GM18511 (cell line): ENCODE measurements around the gene CHCHD4.

Experiments
- ATAC-seq: cut with Tn5 transposase; IDR thresholded peaks from one replicate; pipeline ENCODE4 v1.9.1; 2021; ENCODE audit warnings: mild to moderate bottlenecking, moderate library complexity; ENCODE audit not compliant: unreplicated experiment

The CHCHD4 gene

GRCh38 chr3:14137004-14137403 is 12.3 kb upstream of the CHCHD4 start:
- no peak for ATAC-seq

- ATAC-seq, result no peak
These were observed 10.9 kb upstream of the CHCHD4 start for GRCh38 chr3:14135581-14135980.

GRCh38 chr3:14134291-14134690 is 9.6 kb upstream of the CHCHD4 start:
- ATAC-seq, result no peak

- ATAC-seq, result no peak
These were observed 9.2 kb upstream of the CHCHD4 start for GRCh38 chr3:14133876-14134275.

GRCh38 chr3:14133188-14133800 is 8.6 kb upstream of the CHCHD4 start:
- no peak for ATAC-seq

DNA sequence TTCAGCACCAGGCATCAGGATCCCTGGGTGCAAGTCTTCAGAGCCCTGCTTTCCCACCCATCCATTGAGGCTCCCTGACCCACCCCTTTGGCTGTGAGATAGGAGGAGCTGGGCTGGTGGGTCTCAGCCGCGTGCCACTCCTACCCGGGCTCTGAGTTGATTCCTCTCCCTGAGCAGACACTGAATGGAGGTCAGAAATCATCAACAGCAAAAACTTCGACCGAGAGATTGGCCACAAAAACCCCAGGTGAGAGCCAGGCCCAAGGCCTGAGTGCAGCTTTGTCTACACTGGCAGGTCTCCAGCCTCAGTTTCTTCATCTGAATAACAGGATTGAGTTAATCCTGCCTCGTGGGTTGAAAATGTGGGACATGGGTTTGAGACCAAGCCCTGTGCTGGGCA is 8.0 kb upstream of the CHCHD4 start:
- ATAC-seq, result no peak

DNA sequence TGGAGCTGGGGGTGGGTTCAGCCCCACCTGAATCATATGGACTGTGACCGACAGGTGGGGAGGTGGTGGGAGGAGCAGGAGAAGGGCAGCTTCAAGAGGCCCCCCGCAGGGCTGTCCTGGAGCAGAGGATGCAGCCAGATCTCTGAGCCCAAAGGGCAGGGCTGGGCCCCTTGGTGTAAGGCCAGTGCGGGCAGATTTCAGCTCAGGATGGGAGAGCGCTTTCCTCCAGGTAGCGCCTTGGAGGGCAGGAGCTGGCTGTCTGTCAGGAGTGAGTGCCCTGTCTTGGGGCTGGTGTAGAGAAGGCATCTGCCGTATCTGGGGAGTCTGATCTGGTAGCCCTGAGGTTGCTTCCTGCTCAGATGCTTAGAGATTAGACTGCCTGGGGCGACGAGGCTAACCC is 7.5 kb upstream of the CHCHD4 start:
- no peak for ATAC-seq

DNA sequence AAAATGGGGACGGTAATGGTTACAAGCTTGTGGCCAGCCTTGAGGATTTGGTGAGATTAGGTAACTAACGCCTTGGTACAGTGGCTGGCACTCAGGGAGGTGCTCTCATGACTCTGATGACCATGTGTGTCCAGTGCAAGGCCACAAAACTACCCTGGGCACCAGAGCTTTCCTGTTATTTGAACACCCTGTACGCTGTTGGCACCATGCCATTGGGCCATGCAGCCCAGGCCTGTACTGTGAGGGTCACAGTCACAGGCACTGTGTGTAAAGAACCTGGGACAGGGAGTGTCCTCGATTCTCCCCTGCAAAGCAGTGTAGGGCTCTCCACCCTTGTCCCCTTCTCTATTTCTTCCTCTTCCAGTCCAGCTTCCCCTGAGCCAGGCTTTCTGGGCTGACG is 6.5 kb upstream of the CHCHD4 start:
- ATAC-seq, result no peak

DNA sequence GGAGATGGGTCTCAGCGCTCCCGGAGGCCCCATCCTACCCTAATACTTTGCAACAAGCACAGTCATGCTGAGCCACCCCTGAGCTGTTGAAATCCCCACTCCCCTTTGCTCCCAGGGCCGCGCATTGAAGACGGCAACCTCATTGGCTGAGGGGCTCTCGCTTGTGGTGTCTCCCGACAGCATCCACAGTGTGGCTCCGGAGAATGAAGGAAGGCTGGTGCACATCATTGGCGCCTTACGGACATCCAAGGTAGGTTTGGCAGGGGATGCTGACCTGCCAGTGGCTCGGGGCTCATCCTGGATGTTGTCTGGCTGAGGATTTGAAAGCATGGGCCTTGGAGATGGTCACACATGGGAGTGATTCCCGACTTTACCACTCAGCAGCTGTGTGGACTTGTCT is 6.0 kb upstream of the CHCHD4 start:
- no peak for ATAC-seq

GRCh38 chr3:14130230-14130629 is 5.6 kb upstream of the CHCHD4 start:
- no peak for ATAC-seq

DNA sequence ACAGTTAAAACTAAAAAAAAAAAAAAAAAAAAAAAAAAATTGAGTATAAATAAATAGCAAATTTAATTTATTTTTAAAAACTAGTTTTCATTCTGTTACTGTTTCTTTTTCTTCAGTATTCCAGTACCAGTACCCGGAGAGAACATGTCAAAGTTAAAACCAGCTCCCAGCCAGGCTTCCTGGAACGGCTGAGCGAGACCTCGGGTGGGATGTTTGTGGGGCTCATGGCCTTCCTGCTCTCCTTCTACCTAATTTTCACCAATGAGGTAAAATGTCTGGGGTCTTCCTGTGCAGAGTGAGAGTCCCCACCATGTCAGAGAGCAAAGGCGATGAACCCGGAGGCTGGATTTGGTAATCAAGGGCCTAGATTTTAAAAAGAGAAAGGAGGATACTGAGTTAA is 4.6 kb upstream of the CHCHD4 start:
- no peak for ATAC-seq

DNA sequence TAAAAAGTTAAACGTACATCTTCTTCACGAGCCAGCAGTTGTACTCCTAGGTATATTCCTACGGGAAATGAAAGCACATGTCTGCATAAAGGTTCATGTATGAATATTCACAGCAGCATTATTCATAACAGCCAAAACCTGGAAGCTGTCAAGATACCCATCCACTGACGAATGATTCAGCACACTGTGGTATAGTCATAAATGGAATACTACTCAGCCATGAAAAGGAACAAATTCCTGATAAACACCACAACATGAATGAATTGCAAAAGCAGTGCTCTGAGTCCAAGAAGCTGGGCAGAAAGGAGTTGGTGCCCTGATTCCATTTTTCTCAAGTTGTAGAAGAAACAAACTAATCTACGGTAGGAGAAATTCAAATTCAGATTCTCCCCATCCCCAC is 4.1 kb upstream of the CHCHD4 start:
- no peak for ATAC-seq

DNA sequence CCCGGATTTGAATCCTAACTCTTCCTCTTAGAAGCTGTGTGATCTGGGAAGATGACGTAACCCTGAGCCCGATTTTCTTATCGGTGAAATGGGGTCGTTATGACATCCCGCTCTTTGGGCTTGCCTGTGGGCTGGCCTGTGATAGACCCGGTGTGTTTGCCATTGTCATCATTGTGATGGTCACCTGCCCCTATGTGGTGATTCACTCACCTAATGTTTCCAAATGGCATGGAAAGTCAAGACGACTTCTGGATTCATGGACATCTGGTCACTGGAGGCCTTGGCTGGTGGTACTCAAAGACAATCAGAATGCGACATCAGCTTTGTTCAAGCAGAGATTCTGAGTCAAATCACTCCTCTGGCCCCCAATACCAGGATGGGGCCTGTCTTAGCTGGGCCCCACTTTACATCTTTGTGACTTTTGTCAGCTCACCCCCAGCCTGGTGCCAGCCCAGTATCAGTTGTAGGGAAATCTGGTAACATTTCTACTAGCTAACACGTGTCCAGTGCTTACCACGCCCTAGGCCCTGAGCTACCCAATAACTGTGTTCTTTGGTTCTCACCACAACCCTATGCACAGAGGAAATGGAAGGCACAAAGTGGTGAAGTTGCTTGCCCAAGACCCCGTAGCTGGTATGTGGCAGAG is 3.0 kb upstream of the CHCHD4 start:
- ATAC-seq, result no peak

DNA sequence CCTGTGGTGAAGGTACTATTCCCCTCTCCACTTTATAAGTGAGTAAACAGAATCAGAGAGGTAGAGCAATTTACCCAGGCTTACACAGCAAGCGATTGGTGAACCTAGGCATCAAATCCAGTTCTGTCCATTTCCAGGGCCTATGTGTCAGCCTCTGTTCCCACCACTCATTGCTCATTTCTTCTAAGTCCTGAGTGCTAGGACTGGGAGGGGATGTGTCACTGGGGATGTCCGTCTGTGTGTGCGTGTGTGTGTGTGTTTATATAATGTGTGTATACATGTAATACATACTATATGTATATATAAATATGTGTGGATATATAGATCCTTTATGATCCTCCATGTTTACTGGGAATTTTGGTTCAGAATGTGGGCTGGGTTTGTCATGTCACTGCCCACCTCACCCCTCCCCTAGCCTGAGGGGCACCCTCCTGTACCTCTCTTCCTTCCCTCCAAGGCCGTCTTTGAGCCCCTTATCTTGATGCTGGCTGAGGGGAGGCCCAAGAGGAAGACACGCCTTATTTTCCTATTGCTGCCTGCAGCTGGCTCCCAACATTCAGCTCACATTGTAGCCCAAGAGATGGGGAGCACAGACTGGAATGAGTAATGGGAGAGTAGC is 2.3 kb upstream of the CHCHD4 start:
- ATAC-seq, result no peak

- ATAC-seq, result no peak
These were observed 1.6 kb upstream of the CHCHD4 start for GRCh38 chr3:14126017-14126886.

DNA sequence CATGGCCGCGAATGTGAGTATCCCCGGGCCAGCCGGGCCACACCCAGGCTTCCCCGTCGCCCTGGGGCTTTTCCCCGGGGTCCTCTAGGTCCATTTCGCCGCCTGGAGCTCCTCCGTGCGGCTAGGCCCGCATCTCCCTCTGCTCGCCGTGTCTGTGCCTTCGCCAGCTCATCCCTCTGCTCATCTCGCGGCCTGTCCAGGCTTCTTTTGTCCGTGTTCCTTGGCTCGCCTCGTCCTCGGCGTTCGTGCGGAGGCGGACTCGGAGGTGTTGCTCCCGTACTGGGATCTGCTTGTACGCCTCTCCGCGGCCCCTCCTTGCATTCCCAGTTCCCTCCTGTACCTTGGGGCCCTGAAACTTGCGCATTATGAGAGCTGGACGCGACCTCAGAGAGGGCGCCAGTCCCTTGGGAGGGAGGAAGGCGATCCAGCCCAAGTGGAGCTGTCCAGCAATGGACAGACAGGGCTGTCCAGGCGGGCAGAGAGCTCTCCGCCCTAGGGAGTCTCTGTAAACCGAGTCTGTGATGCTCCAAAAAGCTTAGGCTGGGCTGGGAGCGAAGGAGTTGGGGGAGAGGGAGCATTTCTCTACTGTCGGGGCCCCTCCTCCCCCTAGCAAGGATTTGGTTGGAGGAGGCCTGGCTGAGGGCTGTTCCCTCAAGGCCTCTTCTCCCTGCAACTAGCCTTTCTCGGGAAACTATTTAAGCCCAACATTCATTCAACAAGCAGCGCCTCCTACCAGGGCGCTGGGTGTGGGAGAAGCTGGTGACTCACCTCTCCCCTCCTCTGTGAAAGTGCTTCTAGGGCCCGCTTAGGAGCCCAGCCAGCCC is 735 bp upstream of the CHCHD4 start:
- ATAC-seq, result peak; percentile 30

- ATAC-seq, result peak; percentile 64
These were observed 451 bp downstream of the CHCHD4 start for GRCh38 chr3:14124223-14124614.

DNA sequence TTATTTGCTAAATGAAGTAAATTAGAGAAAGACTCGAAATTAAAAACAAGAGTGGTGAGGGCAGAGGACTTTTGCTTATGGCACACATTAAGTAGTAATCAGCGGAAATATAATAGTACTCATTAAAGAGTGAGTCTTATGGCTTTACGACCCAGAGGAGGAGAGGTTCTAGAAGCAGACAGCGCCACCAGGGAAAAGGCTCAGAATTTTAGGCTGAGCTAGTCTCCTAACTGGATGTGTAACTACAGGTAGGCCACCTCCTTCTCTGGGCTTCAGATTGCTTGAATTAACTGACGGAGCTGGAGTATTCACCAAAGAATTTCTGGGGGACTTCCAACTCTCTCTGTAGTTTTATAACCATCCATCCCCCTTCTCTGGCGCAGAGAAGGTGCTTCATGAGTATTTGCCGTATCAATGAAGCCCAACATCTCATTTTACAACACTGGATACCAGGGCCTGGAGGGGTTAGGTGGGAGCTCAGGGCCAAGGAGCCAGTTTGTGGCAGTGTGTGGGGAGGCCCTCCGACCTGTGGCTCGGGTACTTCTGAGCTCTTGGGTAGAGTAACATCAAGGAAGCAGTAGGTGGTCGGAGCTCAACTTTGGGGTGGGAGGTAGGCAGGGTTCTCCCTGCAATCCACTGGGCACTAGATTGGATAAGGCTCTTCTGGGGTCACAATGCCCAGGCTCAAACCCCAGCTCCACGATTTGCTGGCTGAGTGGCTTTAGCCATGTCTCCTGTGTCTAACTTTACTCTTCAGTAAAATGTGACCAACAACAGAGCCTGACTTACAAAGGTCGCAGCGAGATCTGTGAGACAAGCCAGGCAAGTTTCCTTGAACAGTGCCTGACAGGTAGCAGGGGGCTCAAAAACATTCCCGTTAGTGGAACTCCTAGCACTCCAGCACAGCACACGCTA is 1.1 kb downstream of the CHCHD4 start:
- ATAC-seq, result no peak

- ATAC-seq, result no peak
These were observed 2.4 kb downstream of the CHCHD4 start for GRCh38 chr3:14122301-14122700.

DNA sequence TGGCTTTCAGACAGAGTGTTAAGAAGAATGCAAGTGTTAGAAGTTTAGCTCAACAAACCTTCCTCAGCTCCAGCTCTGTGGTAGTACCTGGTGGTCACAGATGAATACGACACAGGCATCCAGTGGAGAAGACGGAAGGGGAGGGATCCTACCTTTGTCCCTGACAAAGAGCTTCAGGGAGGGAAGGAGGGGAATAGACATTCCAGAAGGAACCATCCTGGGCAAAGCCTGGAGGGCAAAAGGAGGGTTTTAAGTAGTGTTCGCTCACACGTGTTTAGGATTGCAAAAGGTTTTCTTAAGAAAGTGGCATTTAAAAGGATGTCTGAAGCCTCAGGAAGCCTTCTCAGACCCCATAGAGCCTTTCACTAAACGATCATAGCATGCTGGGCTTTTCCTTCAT is 2.8 kb downstream of the CHCHD4 start:
- ATAC-seq, result no peak
